ENCODE results near the gene ESR1. TPM values are rescaled to one million over a fixed set of nuclear protein-coding genes. Genes with fewer than 3 reads are reported as not detected.
"Not testable (repeated sequence)": the region's sequence is repeated elsewhere in the genome, so short reads cannot be mapped to it uniquely, and the experiment has no call there.

Gene ESR1
- total and polyA plus RNA-seq, 2 experiments from 2014 or later = 0.09 TPM; not detected in 1

DNA sequence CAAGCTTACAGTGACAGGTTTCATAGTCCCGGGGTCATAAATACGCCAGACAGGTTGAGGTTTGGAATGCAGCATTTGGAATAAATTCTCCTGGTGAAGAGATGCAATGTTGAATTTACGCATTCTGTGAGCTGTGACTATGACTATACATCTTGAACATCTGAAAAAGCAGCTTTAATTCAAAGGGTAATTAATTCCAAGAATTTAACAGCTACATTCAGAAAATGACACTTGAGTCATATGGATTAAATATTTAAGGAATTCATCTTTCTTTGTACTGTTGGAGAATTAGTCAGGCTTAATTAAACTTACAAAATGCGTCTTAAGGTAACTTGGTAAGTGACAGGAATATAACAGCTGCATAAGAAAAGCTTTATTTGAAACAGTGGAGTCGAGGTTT is 74.7 kb downstream of the ESR1 start:
- 83 to 86% methylated on average over 5 of the region's 5 CpGs for WGBS, 2 experiments (ENCODE audit: low coverage in 1 of 2, low lambda C conversion rate in 2 of 2, missing lambda C conversion rate in 2 of 2)
- Histone ChIP-seq H4K20me1 (ENCODE audit: insufficient read depth) (no peaks in the 10 kb centered on the region), H3K4me3 (no peak overlapping the region), H3K4me2 (ENCODE audit: unreplicated experiment) (no peak overlapping the region), H3K36me3 (ENCODE audit: low read depth) (no peaks in the 10 kb centered on the region), H3F3A (ENCODE audit: insufficient read depth) (no peaks in the 10 kb centered on the region), H3K9me2 (ENCODE audit: insufficient read depth) (no peaks in the 10 kb centered on the region), H3K4me1 (ENCODE audit: insufficient read depth) (no peaks in the 10 kb centered on the region), H3K27me3 (replicated peaks; ENCODE audit: insufficient read depth) (no peaks in the 10 kb centered on the region), H2AFZ (no peak overlapping the region), H3K9ac (no peak overlapping the region), H3K79me2 (ENCODE audit: insufficient read depth) (no peaks in the 10 kb centered on the region), H3K27ac (no peak overlapping the region), H3K9me3 (ENCODE audit: low read depth) (no peaks in the 10 kb centered on the region)
- in situ Hi-C loops (cut with MboI) = no loop called here
- no peak for DNase-seq
- TF ChIP-seq EZH2phosphoT487 (IDR thresholded peaks at IDR 0.05; ENCODE audit: insufficient read depth, low read depth) (no peak), EZH2 (IDR thresholded peaks at IDR 0.05; ENCODE audit: insufficient read depth, poor library complexity, severe bottlenecking) (no peak)

- Histone ChIP-seq H3K79me2 (ENCODE audit: insufficient read depth) (no peaks in the 10 kb centered on the region), H3K27ac (no peak overlapping the region), H4K20me1 (ENCODE audit: insufficient read depth) (no peaks in the 10 kb centered on the region), H3K4me2 (ENCODE audit: unreplicated experiment) (no peak overlapping the region), H3K4me3 (no peak overlapping the region), H3K27me3 (replicated peaks; ENCODE audit: insufficient read depth) (no peaks in the 10 kb centered on the region), H3K9ac (no peak overlapping the region), H3K9me2 (ENCODE audit: insufficient read depth) (no peaks in the 10 kb centered on the region), H2AFZ (no peak overlapping the region), H3K4me1 (ENCODE audit: insufficient read depth) (no peaks in the 10 kb centered on the region), H3K9me3 (ENCODE audit: low read depth) (no peaks in the 10 kb centered on the region), H3K36me3 (ENCODE audit: low read depth) (no peaks in the 10 kb centered on the region), H3F3A (ENCODE audit: insufficient read depth) (no peaks in the 10 kb centered on the region)
- in situ Hi-C loops (cut with MboI) = no loop called here
- 90 to 96% methylated on average over 4 of the region's 4 CpGs for WGBS, 2 experiments (ENCODE audit: low coverage in 1 of 2, low lambda C conversion rate in 2 of 2, missing lambda C conversion rate in 2 of 2)
- no peak for TF ChIP-seq EZH2phosphoT487 (IDR thresholded peaks at IDR 0.05; ENCODE audit: insufficient read depth, low read depth)
- no peak for TF ChIP-seq EZH2 (IDR thresholded peaks at IDR 0.05; ENCODE audit: insufficient read depth, poor library complexity, severe bottlenecking)
- DNase-seq = no peak
These were observed 77.8 kb downstream of the ESR1 start for GRCh38 chr6:151885234-151885633.

DNA sequence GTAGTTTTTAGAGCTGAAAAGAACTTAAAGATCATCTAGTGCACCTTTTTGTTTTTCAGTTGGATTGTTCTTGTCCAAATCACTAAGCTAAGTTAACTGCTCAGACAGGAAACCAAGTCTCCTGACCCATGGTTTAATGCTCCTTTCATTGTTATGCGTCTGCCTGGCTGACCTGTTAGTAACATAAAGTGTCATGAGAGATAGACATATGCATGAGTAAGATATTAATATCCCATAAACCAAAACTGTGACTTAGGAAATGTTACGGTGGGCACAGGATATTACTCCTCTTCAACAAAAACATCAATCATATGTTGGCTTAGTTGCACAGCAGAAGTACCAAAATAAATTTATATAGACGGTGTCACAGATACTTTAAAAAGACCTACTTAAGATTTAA is 84.0 kb downstream of the ESR1 start:
- H3K79me2 ChIP-seq (ENCODE audit: insufficient read depth) = no peaks in the 10 kb centered on the region
- in situ Hi-C loops (cut with MboI) = no loop called here
- H3K36me3 ChIP-seq (ENCODE audit: low read depth) = no peaks in the 10 kb centered on the region
- DNase-seq = no peak
- H3K9me2 ChIP-seq (ENCODE audit: insufficient read depth) = no peaks in the 10 kb centered on the region
- H3K9me3 ChIP-seq (ENCODE audit: low read depth) = no peaks in the 10 kb centered on the region
- no peak for TF ChIP-seq EZH2phosphoT487 (IDR thresholded peaks at IDR 0.05; ENCODE audit: insufficient read depth, low read depth)
- no peak for TF ChIP-seq EZH2 (IDR thresholded peaks at IDR 0.05; ENCODE audit: insufficient read depth, poor library complexity, severe bottlenecking)
- no peaks in the 10 kb centered on the region for H4K20me1 ChIP-seq (ENCODE audit: insufficient read depth)
- 90 to 92% methylated on average over 3 of the region's 3 CpGs for WGBS, 2 experiments (ENCODE audit: low coverage in 1 of 2, low lambda C conversion rate in 2 of 2, missing lambda C conversion rate in 2 of 2)
- H3K4me3 ChIP-seq = no peak overlapping the region
- no peak overlapping the region for H3K4me2 ChIP-seq (ENCODE audit: unreplicated experiment)
- no peak overlapping the region for H3K27ac ChIP-seq
- H3K4me1 ChIP-seq (ENCODE audit: insufficient read depth) = no peaks in the 10 kb centered on the region
- no peaks in the 10 kb centered on the region for H3K27me3 ChIP-seq (replicated peaks; ENCODE audit: insufficient read depth)
- H3K9ac ChIP-seq = no peak overlapping the region
- no peaks in the 10 kb centered on the region for H3F3A ChIP-seq (ENCODE audit: insufficient read depth)
- H2AFZ ChIP-seq = no peak overlapping the region

DNA sequence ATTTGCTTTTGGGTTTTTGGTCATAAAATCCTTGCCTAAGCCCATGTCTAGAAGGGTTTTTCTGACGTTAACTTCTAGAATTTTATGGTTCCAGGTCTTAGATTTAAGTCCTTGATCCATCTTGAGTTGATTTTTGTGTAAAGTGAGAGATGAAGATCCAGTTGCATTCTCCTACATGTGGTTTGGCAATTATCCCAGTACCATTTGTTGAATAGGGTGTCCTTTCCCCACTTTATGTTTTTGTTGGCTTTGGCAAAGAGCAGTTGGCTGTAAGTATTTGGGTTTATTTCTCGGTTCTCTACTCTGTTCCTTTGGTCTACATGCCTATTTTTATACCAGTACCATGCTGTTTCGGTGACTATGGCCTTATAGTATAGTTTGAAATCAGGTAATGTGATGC is 86.9 kb downstream of the ESR1 start:
- H3K36me3 ChIP-seq (ENCODE audit: low read depth); H3K27me3 ChIP-seq (replicated peaks; ENCODE audit: insufficient read depth); H3K4me2 ChIP-seq (ENCODE audit: unreplicated experiment); H3K9ac ChIP-seq; H3K4me3 ChIP-seq; in situ Hi-C loops (cut with MboI); H3K4me1 ChIP-seq (ENCODE audit: insufficient read depth); H2AFZ ChIP-seq; H3F3A ChIP-seq (ENCODE audit: insufficient read depth); H3K79me2 ChIP-seq (ENCODE audit: insufficient read depth); H4K20me1 ChIP-seq (ENCODE audit: insufficient read depth); H3K9me3 ChIP-seq (ENCODE audit: low read depth); H3K27ac ChIP-seq; H3K9me2 ChIP-seq (ENCODE audit: insufficient read depth): not testable (repeated sequence)
- WGBS, 2 experiments (ENCODE audit: low coverage in 1 of 2, low lambda C conversion rate in 2 of 2, missing lambda C conversion rate in 2 of 2) = 24 to 27% methylated on average over 3 of the region's 3 CpGs
- peak; percentile 10 for DNase-seq

GRCh38 chr6:151899221-151899620 is 91.7 kb downstream of the ESR1 start:
- H3K36me3 ChIP-seq (ENCODE audit: low read depth); H2AFZ ChIP-seq; H3K9me2 ChIP-seq (ENCODE audit: insufficient read depth); H3K4me1 ChIP-seq (ENCODE audit: insufficient read depth); H3K27ac ChIP-seq; H3K4me2 ChIP-seq (ENCODE audit: unreplicated experiment); H3K9me3 ChIP-seq (ENCODE audit: low read depth); H4K20me1 ChIP-seq (ENCODE audit: insufficient read depth); H3K27me3 ChIP-seq (replicated peaks; ENCODE audit: insufficient read depth); H3K79me2 ChIP-seq (ENCODE audit: insufficient read depth); H3F3A ChIP-seq (ENCODE audit: insufficient read depth); H3K4me3 ChIP-seq; DNase-seq; H3K9ac ChIP-seq; in situ Hi-C loops (cut with MboI): not testable (repeated sequence)
- WGBS, 2 experiments (ENCODE audit: low coverage in 1 of 2, low lambda C conversion rate in 2 of 2, missing lambda C conversion rate in 2 of 2) = 100% methylated on average over 1 of the region's 33 CpGs; no CpG with 5 or more reads in 1 of the 2 experiments

DNA sequence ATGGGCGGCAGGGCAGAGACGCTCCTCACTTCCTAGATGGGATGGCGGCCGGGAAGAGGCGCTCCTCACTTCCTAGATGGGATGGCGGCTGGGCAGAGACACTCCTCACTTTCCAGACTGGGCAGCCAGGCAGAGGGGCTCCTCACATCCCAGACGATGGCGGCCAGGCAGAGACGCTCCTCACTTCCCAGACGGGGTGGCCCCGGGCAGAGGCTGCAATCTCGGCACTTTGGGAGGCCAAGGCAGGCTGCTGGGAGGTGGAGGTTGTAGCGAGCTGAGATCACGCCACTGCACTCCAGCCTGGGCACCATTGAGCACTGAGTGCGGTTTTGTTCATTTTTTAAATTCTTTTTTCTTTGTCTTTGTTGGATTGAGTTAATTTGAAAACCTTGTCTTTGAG is 92.3 kb downstream of the ESR1 start:
- H3K27ac ChIP-seq; H2AFZ ChIP-seq; H3K4me2 ChIP-seq (ENCODE audit: unreplicated experiment); H3K27me3 ChIP-seq (replicated peaks; ENCODE audit: insufficient read depth); H3K9me2 ChIP-seq (ENCODE audit: insufficient read depth); H3K4me3 ChIP-seq; H3F3A ChIP-seq (ENCODE audit: insufficient read depth); H3K9me3 ChIP-seq (ENCODE audit: low read depth); H4K20me1 ChIP-seq (ENCODE audit: insufficient read depth); H3K36me3 ChIP-seq (ENCODE audit: low read depth); H3K9ac ChIP-seq; H3K4me1 ChIP-seq (ENCODE audit: insufficient read depth); in situ Hi-C loops (cut with MboI); DNase-seq; H3K79me2 ChIP-seq (ENCODE audit: insufficient read depth): not testable (repeated sequence)
- WGBS, 2 experiments (ENCODE audit: low coverage in 1 of 2, low lambda C conversion rate in 2 of 2, missing lambda C conversion rate in 2 of 2) = 94 to 95% methylated on average over 11 to 13 of the region's 15 CpGs
